HepG2 (cell line): Measurements from ENCODE around the gene STX8. TPM values are rescaled to one million over a fixed set of nuclear protein-coding genes. Genes with fewer than 3 reads are reported as not detected.

Experiments used
- ATAC-seq: fragments of 200-7000 bp; cut with Tn5 transposase; 3 replicates; pipeline ENCODE4 v1.9.1; 2020; ENCODE audit warnings: mild to moderate bottlenecking, moderate library complexity
- BruUV-seq: library from RNA; stranded (reverse); fragments of 400-500 nt; replicated peaks from 2 replicates; lab custom pipeline; 2021; lab: Mats Ljungman, UMichigan
- CTCF ChIA-PET: fragments of 300-600 bp; formaldehyde crosslinking; extraction: SDS; loops from one replicate; lab custom pipeline; 2021; ENCODE audit warnings: low total read pairs, inconsistent platforms, low intra/inter-chr PET ratio; lab: Yijun Ruan, JAX
- POLR2A ChIA-PET: fragments of 350-600 bp; sonication (Branson Sonifier 250); formaldehyde crosslinking; loops from one replicate; lab custom pipeline; 2020; ENCODE audit warnings: antibody characterized with exemption, inconsistent platforms; lab: Yijun Ruan, JAX
- DNase-seq: peaks from one replicate; pipeline ENCODE4 v3.0.0-alpha.2; 2015; ENCODE audit warnings: low spot score
- FAIRE-seq: peaks from 3 replicates; lab custom pipeline; 2011; peaks lifted over from hg19 to GRCh38; lab: Jason Lieb, UNC
- H2AFZ ChIP-seq: one replicate; pipeline ENCODE4 v1.6.1; 2011; ENCODE audit warnings: low read length, inconsistent platforms
- H3K27ac ChIP-seq: fragments of 300-600 bp; 3 replicates; pipeline ENCODE4 v1.8.0; 2011; ENCODE audit warnings: mixed run types, mild to moderate bottlenecking, mixed read lengths, low read length, inconsistent platforms; ENCODE audit not compliant: insufficient read depth; ENCODE audit errors: extremely low read length
- H3K27me3 ChIP-seq, 2 experiments: fragments of 200-600 bp in 1 of 2; 2 replicates in 1 of 2; 3 replicates in 1 of 2; pipeline versions ENCODE4 v1.6.0 to v1.8.0; 2011; ENCODE audit warnings: low read length in 2 of 2, mild to moderate bottlenecking in 2 of 2, moderate library complexity in 2 of 2, inconsistent platforms in 1 of 2; ENCODE audit not compliant: insufficient read depth in 2 of 2, control insufficient read depth in 1 of 2
- H3K36me3 ChIP-seq, 2 experiments: fragments of 200-600 bp in 1 of 2; replicated peaks in 1 of 2; 2 replicates in 1 of 2; 3 replicates in 1 of 2; pipeline versions ENCODE4 v1.5.1 to v1.8.0; 2011; ENCODE audit warnings: low read length in 2 of 2, inconsistent platforms in 1 of 2; ENCODE audit not compliant: insufficient read depth in 2 of 2, control insufficient read depth in 1 of 2
- H3K4me1 ChIP-seq: 2 replicates; pipeline ENCODE4 v1.5.1; 2012; ENCODE audit warnings: low read length, inconsistent platforms; ENCODE audit not compliant: insufficient read depth
- H3K4me2 ChIP-seq: 2 replicates; pipeline ENCODE4 v1.6.0; 2011; ENCODE audit warnings: low read depth, low read length, inconsistent platforms
- H3K4me3 ChIP-seq, 3 experiments: fragments of 200-600 bp in 1 of 3; sonication (generic), shearing (Covaris generic) in 1 of 3; replicated peaks in 1 of 3; 2 replicates each; pipeline ENCODE4 v1.5.1; 2011 to 2016; ENCODE audit warnings: low read length in 3 of 3, inconsistent platforms in 2 of 3, low read depth in 2 of 3, mild to moderate bottlenecking in 2 of 3, control low read depth in 1 of 3, mixed read lengths in 1 of 3; ENCODE audit not compliant: insufficient read depth in 1 of 3
- H3K79me2 ChIP-seq: one replicate; pipeline ENCODE4 v1.6.1; 2011; ENCODE audit warnings: low read length, inconsistent platforms; ENCODE audit not compliant: insufficient read depth
- H3K9ac ChIP-seq: 2 replicates; pipeline ENCODE4 v1.6.0; 2011; ENCODE audit warnings: mild to moderate bottlenecking, low read depth, low read length, inconsistent platforms; ENCODE audit not compliant: insufficient read depth
- H3K9me3 ChIP-seq: 2 replicates; pipeline ENCODE4 v1.5.1; 2012; ENCODE audit warnings: mild to moderate bottlenecking, low read length
- H4K20me1 ChIP-seq: 2 replicates; pipeline ENCODE4 v1.6.0; 2011; ENCODE audit warnings: inconsistent platforms, mild to moderate bottlenecking, low read length, moderate library complexity; ENCODE audit not compliant: insufficient read depth
- RBM39 ChIP-seq: fragments of 200-400 bp; formaldehyde crosslinking; IDR thresholded peaks from one replicate; pipeline ENCODE4 v1.6.1; 2018; ENCODE audit warnings: antibody characterized with exemption, mild to moderate bottlenecking, low read depth, low read length; ENCODE audit not compliant: poor library complexity, severe bottlenecking
- RELA ChIP-seq: sonication (generic); formaldehyde crosslinking; IDR thresholded peaks from 2 replicates; pipeline ENCODE4 v1.4.0; 2020; ENCODE audit warnings: missing genetic modification reagents
- RFX5 ChIP-seq: IDR thresholded peaks from 2 replicates; pipeline ENCODE4 v1.6.1; 2011; ENCODE audit warnings: low read depth, low read length, improper control_type of control experiment
- RXRB ChIP-seq: IDR thresholded peaks from 2 replicates; pipeline ENCODE4 v1.6.1; 2016; ENCODE audit warnings: borderline replicate concordance, missing genetic modification reagents, missing compliant biosample characterization
- SKI ChIP-seq: fragments of 450-650 bp; IDR thresholded peaks from one replicate; pipeline ENCODE4 v1.6.1; 2018; ENCODE audit warnings: mild to moderate bottlenecking; ENCODE audit not compliant: partially characterized antibody
- TOPORS ChIP-seq: sonication (generic); formaldehyde crosslinking; IDR thresholded peaks from 2 replicates; pipeline ENCODE4 v1.8.0; 2023; ENCODE audit warnings: mild to moderate bottlenecking, missing genetic modification reagents
- ZFP62 ChIP-seq: sonication (generic); formaldehyde crosslinking; IDR thresholded peaks from 2 replicates; pipeline ENCODE4 v1.4.0; 2020; ENCODE audit warnings: missing genetic modification reagents
- ZNF10 ChIP-seq: sonication (generic); formaldehyde crosslinking; IDR thresholded peaks from 2 replicates; pipeline ENCODE4 v1.4.0; 2020; ENCODE audit warnings: mild to moderate bottlenecking, low read depth, missing genetic modification reagents, borderline replicate concordance
- ZNF143 ChIP-seq: sonication (generic); formaldehyde crosslinking; IDR thresholded peaks from 2 replicates; pipeline ENCODE4 v1.4.0; 2020; ENCODE audit warnings: missing genetic modification reagents
- ZNF207 ChIP-seq: fragments of 450-650 bp; IDR thresholded peaks from 2 replicates; pipeline ENCODE4 v1.6.1; 2016; ENCODE audit warnings: antibody characterized with exemption, borderline replicate concordance
- ZNF564 ChIP-seq: sonication (generic); formaldehyde crosslinking; IDR thresholded peaks from 2 replicates; pipeline ENCODE4 v1.8.1; 2023; ENCODE audit warnings: mild to moderate bottlenecking, missing genetic modification reagents
- ZNF737 ChIP-seq: sonication (generic); formaldehyde crosslinking; IDR thresholded peaks from 2 replicates; pipeline ENCODE4 v1.5.0; 2020; ENCODE audit warnings: missing genetic modification reagents, mild to moderate bottlenecking, borderline replicate concordance
- WGBS: methylation state at CpG from one replicate; pipeline ENCODE4 v1.1.6; 2017; ENCODE audit warnings: low lambda C conversion rate; 5-methylcytosine and 5-hydroxymethylcytosine counted together
- in situ Hi-C: cut with HindIII; loops from 2 replicates; pipeline ENCODE4 v1.10.0; 2017; ENCODE audit warnings: low pct_unique_long_range_greater_than_20kb; ENCODE audit not compliant: extremely low pct_ligation_motif_present
- intact Hi-C: fragments of 100-400 bp; cut with micrococcal nuclease; formaldehyde crosslinking; loops from one replicate; pipeline ENCODE4 v1.10.0; 2022; ENCODE audit not compliant: unreplicated experiment
- polyA plus RNA-seq, 8 experiments: library from polyadenylated mRNA; depleted of rRNA in 3 of 8; stranded (reverse) in 7 of 8; unstranded in 1 of 8; fragments of >200 nt; fragmentation: Illumina TruSeq in 4 of 8; extraction: Trizol in 4 of 8; gene quantifications; 2 replicates each; pipeline versions ENCODE4 v1.2.1 to v1.2.3, GENCODE V29; 2011 to 2016; ENCODE audit warnings: low read depth in 4 of 8, missing spikeins in 1 of 8, mixed read lengths in 1 of 8; ENCODE audit not compliant: insufficient read depth in 1 of 8
- total RNA-seq, 5 experiments: library from RNA; depleted of rRNA; stranded (reverse); fragments of >200 nt; fragmentation: Illumina TruSeq; extraction: Trizol; gene quantifications; 2 replicates each; pipeline ENCODE4 v1.2.3, GENCODE V29; 2016; ENCODE audit warnings: low read depth in 1 of 5
- TF ChIP-seq, protein P1 (sequence below): sonication (generic); formaldehyde crosslinking; IDR thresholded peaks from 2 replicates; pipeline ENCODE4 v1.4.0; 2020; ENCODE audit warnings: missing genetic modification reagents
- TF ChIP-seq, protein P2 (sequence below): sonication (generic); formaldehyde crosslinking; IDR thresholded peaks from 2 replicates; pipeline ENCODE4 v1.4.0; 2020; ENCODE audit warnings: missing genetic modification reagents
- TF ChIP-seq, protein P3 (sequence below), 2 experiments: sonication (generic) in 1 of 2; formaldehyde crosslinking in 1 of 2; IDR thresholded peaks; 2 replicates each; pipeline versions ENCODE4 v1.4.0 to v1.6.1; 2018 to 2020; ENCODE audit warnings: missing genetic modification reagents in 2 of 2, borderline replicate concordance in 1 of 2, low read depth in 1 of 2, mild to moderate bottlenecking in 1 of 2, missing biosample characterization in 1 of 2
- TF ChIP-seq, protein P4 (sequence below): sonication (generic); formaldehyde crosslinking; IDR thresholded peaks from 2 replicates; pipeline ENCODE4 v1.4.0; 2020; ENCODE audit warnings: mild to moderate bottlenecking, missing genetic modification reagents

STX8 gene
- total and polyA plus RNA-seq, 2 of the 13 experiments (the other 11 are each of a cell fraction or from before 2014, with no cell fraction given) = 36.4 to 53.6 TPM

DNA sequence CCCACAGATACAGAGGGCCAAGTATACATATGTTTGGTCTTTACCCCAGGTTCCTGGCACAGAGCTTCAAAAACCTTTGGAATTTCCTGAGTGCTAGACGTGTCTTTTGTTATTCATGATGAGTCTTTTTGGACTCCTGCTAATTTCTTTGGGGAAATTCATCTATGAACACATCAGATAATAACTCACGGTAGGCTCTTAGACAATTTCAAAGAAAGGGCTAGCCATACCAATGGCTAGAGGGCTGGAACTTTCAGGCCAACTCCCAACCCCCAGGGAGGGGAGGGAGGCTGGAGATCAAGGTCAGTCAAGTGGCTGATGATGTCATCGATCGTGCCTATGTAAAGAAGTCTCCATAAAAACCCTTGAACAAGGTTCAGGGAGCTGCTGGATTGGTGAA is 101.9 kb downstream of the STX8 start:
- Histone ChIP-seq H3K4me2 (no peak overlapping the region), H4K20me1 (no peaks in the 10 kb centered on the region), H3K4me1 (peaks cover 21% of the 10 kb centered on the region), H3K27me3 (no peaks in the 10 kb centered on the region), H3K79me2 (no peaks in the 10 kb centered on the region), H3K9ac (no peak overlapping the region), H3K27ac (no peak overlapping the region), H3K9me3 (no peaks in the 10 kb centered on the region), H3K4me3 (no peak overlapping the region), H2AFZ (no peak overlapping the region), H3K36me3 (no peaks in the 10 kb centered on the region)
- ChIA-PET CTCF (no interaction called here), POLR2A (no interaction called here)
- intact Hi-C loops = no loop called here
- ATAC-seq (no peak; the same call in 2 of the 3 replicates), DNase-seq (peak; percentile 18), FAIRE-seq (no peak)
- BruUV-seq = no TSS peak
- in situ Hi-C loops = loop anchor here (10.0 kb wide), 1 partner anchor 59 kb away; no protein-coding TSS in a partner anchor
- 63% methylated on average over 4 of the region's 4 CpGs for WGBS
- TF ChIP-seq, protein P1, sequence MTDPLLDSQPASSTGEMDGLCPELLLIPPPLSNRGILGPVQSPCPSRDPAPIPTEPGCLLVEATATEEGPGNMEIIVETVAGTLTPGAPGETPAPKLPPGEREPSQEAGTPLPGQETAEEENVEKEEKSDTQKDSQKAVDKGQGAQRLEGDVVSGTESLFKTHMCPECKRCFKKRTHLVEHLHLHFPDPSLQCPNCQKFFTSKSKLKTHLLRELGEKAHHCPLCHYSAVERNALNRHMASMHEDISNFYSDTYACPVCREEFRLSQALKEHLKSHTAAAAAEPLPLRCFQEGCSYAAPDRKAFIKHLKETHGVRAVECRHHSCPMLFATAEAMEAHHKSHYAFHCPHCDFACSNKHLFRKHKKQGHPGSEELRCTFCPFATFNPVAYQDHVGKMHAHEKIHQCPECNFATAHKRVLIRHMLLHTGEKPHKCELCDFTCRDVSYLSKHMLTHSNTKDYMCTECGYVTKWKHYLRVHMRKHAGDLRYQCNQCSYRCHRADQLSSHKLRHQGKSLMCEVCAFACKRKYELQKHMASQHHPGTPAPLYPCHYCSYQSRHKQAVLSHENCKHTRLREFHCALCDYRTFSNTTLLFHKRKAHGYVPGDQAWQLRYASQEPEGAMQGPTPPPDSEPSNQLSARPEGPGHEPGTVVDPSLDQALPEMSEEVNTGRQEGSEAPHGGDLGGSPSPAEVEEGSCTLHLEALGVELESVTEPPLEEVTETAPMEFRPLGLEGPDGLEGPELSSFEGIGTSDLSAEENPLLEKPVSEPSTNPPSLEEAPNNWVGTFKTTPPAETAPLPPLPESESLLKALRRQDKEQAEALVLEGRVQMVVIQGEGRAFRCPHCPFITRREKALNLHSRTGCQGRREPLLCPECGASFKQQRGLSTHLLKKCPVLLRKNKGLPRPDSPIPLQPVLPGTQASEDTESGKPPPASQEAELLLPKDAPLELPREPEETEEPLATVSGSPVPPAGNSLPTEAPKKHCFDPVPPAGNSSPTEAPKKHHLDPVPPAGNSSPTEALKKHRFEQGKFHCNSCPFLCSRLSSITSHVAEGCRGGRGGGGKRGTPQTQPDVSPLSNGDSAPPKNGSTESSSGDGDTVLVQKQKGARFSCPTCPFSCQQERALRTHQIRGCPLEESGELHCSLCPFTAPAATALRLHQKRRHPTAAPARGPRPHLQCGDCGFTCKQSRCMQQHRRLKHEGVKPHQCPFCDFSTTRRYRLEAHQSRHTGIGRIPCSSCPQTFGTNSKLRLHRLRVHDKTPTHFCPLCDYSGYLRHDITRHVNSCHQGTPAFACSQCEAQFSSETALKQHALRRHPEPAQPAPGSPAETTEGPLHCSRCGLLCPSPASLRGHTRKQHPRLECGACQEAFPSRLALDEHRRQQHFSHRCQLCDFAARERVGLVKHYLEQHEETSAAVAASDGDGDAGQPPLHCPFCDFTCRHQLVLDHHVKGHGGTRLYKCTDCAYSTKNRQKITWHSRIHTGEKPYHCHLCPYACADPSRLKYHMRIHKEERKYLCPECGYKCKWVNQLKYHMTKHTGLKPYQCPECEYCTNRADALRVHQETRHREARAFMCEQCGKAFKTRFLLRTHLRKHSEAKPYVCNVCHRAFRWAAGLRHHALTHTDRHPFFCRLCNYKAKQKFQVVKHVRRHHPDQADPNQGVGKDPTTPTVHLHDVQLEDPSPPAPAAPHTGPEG (CRISPR knock-in tag) = no peak
- TF ChIP-seq RXRB (CRISPR knock-in tag) (no peak), RBM39 (no peak), ZNF207 (no peak), ZNF143 (no peak), ZNF10 (CRISPR knock-in tag) (no peak), TOPORS (CRISPR knock-in tag) (no peak), ZNF737 (no peak), ZNF564 (CRISPR knock-in tag) (no peak), ZFP62 (CRISPR knock-in tag) (no peak), RELA (no peak), SKI (no peak), RFX5 (no peak)
- TF ChIP-seq, protein P2, sequence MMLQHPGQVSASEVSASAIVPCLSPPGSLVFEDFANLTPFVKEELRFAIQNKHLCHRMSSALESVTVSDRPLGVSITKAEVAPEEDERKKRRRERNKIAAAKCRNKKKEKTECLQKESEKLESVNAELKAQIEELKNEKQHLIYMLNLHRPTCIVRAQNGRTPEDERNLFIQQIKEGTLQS (CRISPR knock-in tag) = peak; percentile 49; the same call in 1 of the 2 replicates
- TF ChIP-seq, protein P3, sequence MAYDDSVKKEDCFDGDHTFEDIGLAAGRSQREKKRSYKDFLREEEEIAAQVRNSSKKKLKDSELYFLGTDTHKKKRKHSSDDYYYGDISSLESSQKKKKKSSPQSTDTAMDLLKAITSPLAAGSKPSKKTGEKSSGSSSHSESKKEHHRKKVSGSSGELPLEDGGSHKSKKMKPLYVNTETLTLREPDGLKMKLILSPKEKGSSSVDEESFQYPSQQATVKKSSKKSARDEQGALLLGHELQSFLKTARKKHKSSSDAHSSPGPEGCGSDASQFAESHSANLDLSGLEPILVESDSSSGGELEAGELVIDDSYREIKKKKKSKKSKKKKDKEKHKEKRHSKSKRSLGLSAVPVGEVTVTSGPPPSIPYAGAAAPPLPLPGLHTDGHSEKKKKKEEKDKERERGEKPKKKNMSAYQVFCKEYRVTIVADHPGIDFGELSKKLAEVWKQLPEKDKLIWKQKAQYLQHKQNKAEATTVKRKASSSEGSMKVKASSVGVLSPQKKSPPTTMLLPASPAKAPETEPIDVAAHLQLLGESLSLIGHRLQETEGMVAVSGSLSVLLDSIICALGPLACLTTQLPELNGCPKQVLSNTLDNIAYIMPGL (CRISPR knock-in tag; IDR thresholded peaks at IDR 0.05; ENCODE audit: borderline replicate concordance in 1 of 2, low read depth in 1 of 2) = no peak
- TF ChIP-seq, protein P4, sequence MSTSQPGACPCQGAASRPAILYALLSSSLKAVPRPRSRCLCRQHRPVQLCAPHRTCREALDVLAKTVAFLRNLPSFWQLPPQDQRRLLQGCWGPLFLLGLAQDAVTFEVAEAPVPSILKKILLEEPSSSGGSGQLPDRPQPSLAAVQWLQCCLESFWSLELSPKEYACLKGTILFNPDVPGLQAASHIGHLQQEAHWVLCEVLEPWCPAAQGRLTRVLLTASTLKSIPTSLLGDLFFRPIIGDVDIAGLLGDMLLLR = no peak
